ENCODE measurements around the gene SYT2. TPM values are rescaled to one million over a fixed set of nuclear protein-coding genes. Genes with fewer than 3 reads are reported as not detected.

SYT2 gene
- total and polyA plus RNA-seq, 9 of the 15 experiments (the other 6 are each of a cell fraction or from before 2014, with no cell fraction given): not detected

DNA sequence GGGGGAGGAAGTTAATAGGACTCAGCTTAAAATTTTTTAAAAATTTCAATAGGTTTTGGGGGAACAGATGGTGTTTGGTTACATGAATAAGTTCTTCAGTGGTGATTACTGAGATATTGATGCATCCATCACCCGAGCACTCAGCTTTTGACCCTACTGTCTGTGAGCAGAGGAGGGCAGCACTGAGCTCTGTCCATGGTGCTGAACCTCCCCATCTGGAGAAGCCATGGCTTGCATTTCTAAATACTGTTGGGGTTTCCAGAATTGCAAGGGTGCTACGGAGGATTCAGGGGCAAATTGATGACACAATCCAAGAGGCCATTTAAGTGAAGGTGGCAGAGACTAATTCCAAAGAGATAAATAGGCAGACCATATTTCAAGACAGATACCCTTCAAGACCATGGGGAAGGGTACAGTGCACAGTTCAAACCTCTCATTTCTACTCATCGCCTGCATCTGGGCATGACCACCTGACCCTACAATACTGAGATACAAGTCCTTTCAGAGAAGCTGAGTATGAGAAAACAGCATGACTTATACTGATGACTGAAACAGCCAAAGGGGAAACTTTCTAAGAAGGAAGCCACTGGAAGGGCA is 17.2 kb downstream of the SYT2 start (continued):
- TF ChIP-seq, protein P1, sequence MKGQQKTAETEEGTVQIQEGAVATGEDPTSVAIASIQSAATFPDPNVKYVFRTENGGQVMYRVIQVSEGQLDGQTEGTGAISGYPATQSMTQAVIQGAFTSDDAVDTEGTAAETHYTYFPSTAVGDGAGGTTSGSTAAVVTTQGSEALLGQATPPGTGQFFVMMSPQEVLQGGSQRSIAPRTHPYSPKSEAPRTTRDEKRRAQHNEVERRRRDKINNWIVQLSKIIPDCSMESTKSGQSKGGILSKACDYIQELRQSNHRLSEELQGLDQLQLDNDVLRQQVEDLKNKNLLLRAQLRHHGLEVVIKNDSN (CRISPR knock-in tag; IDR thresholded peaks at IDR 0.05): peak; percentile 29; the same call in 1 of the 2 replicates
- TF ChIP-seq NR3C1 (CRISPR knock-in tag; IDR thresholded peaks at IDR 0.05): peak; percentile 73
- TF ChIP-seq MIER1 (IDR thresholded peaks at IDR 0.05; ENCODE audit: low read depth): peak; percentile 98
- TF ChIP-seq, protein P2, sequence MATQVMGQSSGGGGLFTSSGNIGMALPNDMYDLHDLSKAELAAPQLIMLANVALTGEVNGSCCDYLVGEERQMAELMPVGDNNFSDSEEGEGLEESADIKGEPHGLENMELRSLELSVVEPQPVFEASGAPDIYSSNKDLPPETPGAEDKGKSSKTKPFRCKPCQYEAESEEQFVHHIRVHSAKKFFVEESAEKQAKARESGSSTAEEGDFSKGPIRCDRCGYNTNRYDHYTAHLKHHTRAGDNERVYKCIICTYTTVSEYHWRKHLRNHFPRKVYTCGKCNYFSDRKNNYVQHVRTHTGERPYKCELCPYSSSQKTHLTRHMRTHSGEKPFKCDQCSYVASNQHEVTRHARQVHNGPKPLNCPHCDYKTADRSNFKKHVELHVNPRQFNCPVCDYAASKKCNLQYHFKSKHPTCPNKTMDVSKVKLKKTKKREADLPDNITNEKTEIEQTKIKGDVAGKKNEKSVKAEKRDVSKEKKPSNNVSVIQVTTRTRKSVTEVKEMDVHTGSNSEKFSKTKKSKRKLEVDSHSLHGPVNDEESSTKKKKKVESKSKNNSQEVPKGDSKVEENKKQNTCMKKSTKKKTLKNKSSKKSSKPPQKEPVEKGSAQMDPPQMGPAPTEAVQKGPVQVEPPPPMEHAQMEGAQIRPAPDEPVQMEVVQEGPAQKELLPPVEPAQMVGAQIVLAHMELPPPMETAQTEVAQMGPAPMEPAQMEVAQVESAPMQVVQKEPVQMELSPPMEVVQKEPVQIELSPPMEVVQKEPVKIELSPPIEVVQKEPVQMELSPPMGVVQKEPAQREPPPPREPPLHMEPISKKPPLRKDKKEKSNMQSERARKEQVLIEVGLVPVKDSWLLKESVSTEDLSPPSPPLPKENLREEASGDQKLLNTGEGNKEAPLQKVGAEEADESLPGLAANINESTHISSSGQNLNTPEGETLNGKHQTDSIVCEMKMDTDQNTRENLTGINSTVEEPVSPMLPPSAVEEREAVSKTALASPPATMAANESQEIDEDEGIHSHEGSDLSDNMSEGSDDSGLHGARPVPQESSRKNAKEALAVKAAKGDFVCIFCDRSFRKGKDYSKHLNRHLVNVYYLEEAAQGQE (IDR thresholded peaks at IDR 0.05; ENCODE audit: borderline replicate concordance): peak; percentile 100
- TF ChIP-seq, protein P2 (CRISPR knock-in tag; IDR thresholded peaks at IDR 0.05; ENCODE audit: low read depth): peak; percentile 98
- no peak for TF ChIP-seq KLF1 (tag; IDR thresholded peaks at IDR 0.05)
- TF ChIP-seq, protein P3, sequence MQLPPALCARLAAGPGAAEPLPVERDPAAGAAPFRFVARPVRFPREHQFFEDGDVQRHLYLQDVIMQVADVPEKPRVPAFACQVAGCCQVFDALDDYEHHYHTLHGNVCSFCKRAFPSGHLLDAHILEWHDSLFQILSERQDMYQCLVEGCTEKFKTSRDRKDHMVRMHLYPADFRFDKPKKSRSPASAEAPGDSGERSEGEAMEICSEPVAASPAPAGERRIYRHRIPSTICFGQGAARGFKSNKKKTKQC (CRISPR knock-in tag; IDR thresholded peaks at IDR 0.05): peak; percentile 94
- TF ChIP-seq DMBX1 (CRISPR knock-in tag; IDR thresholded peaks at IDR 0.05; ENCODE audit: borderline replicate concordance): peak; percentile 83
- no peak for TF ChIP-seq BDP1 (IDR thresholded peaks at IDR 0.05; ENCODE audit: insufficient read depth, insufficient read length)
- TF ChIP-seq, protein P4, sequence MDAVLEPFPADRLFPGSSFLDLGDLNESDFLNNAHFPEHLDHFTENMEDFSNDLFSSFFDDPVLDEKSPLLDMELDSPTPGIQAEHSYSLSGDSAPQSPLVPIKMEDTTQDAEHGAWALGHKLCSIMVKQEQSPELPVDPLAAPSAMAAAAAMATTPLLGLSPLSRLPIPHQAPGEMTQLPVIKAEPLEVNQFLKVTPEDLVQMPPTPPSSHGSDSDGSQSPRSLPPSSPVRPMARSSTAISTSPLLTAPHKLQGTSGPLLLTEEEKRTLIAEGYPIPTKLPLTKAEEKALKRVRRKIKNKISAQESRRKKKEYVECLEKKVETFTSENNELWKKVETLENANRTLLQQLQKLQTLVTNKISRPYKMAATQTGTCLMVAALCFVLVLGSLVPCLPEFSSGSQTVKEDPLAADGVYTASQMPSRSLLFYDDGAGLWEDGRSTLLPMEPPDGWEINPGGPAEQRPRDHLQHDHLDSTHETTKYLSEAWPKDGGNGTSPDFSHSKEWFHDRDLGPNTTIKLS (IDR thresholded peaks at IDR 0.05; ENCODE audit: borderline replicate concordance, low read depth): no peak
- TF ChIP-seq ZNF311 (CRISPR knock-in tag; IDR thresholded peaks at IDR 0.05): 0 out of 2 replicates have a peak, but pooled peaks have one; percentile 17
- peak; percentile 42; the same call in 1 of the 2 replicates for TF ChIP-seq SMC3 (conservative IDR thresholded peaks at IDR 0.05; ENCODE audit: insufficient read depth, low read depth, low read length)
- TF ChIP-seq, protein P5, sequence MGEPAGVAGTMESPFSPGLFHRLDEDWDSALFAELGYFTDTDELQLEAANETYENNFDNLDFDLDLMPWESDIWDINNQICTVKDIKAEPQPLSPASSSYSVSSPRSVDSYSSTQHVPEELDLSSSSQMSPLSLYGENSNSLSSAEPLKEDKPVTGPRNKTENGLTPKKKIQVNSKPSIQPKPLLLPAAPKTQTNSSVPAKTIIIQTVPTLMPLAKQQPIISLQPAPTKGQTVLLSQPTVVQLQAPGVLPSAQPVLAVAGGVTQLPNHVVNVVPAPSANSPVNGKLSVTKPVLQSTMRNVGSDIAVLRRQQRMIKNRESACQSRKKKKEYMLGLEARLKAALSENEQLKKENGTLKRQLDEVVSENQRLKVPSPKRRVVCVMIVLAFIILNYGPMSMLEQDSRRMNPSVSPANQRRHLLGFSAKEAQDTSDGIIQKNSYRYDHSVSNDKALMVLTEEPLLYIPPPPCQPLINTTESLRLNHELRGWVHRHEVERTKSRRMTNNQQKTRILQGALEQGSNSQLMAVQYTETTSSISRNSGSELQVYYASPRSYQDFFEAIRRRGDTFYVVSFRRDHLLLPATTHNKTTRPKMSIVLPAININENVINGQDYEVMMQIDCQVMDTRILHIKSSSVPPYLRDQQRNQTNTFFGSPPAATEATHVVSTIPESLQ (CRISPR knock-in tag; IDR thresholded peaks at IDR 0.05): peak; percentile 90; the same call in 1 of the 2 replicates
